Thoracic aorta (tissue), 2 donors: ENCODE results near the gene NFIX. TPM values are rescaled to one million over a fixed set of nuclear protein-coding genes. Genes with fewer than 3 reads are reported as not detected.

ENCODE experiments used
- ATAC-seq: fragments of 150-250 bp; one replicate; pipeline ENCODE4 v1.8.0; 2017; ENCODE audit warnings: low read depth; ENCODE audit not compliant: insufficient number of reproducible peaks, low FRiP score
- DNase-seq: peaks from one replicate; pipeline ENCODE4 v3.0.0-alpha.2; 2020; ENCODE audit warnings: low spot score
- H3K27ac ChIP-seq, 2 donors: fragments of 200-600 bp; sonication (generic); 1 replicate in 1 of 2; 2 replicates in 1 of 2; pipeline ENCODE4 v1.5.1; 2016; ENCODE audit warnings: mild to moderate bottlenecking in 2 of 2, moderate library complexity in 2 of 2
- H3K27me3 ChIP-seq: fragments of 200-600 bp; sonication (generic); replicated peaks from 2 replicates; pipeline ENCODE4 v1.6.0; 2016; ENCODE audit warnings: mild to moderate bottlenecking; ENCODE audit not compliant: insufficient read depth
- H3K36me3 ChIP-seq: fragments of 200-600 bp; sonication (generic); one replicate; pipeline ENCODE4 v1.5.1; 2016
- H3K4me1 ChIP-seq, 2 donors: fragments of 200-600 bp; sonication (generic); 1 replicate in 1 of 2; 2 replicates in 1 of 2; pipeline versions ENCODE4 v1.5.1 to v1.6.0; 2016; ENCODE audit warnings: low read depth in 2 of 2, mild to moderate bottlenecking in 1 of 2; ENCODE audit not compliant: control insufficient read depth in 1 of 2
- H3K4me3 ChIP-seq: fragments of 200-600 bp; sonication (generic); 2 replicates; pipeline ENCODE4 v1.5.1; 2016; ENCODE audit warnings: mild to moderate bottlenecking
- H3K9me3 ChIP-seq: fragments of 200-600 bp; sonication (generic); 2 replicates; pipeline ENCODE4 v1.5.1; 2016
- total RNA-seq, 2 donors: library from RNA; depleted of rRNA; stranded (reverse); fragments of >200 nt; gene quantifications; one replicate each; pipeline versions ENCODE4 v1.1.0 to v1.2.3, GENCODE V29; 2016
- TF ChIP-seq, protein P1 (sequence below): fragments of 200-600 bp; sonication (generic); IDR thresholded peaks from one replicate; pipeline ENCODE4 v1.5.1; 2019; ENCODE audit warnings: antibody characterized with exemption

NFIX gene
- total RNA-seq, 2 donors from 2014 or later = 126 to 145 TPM

- ATAC-seq (no peak), DNase-seq (no peak)
- Histone ChIP-seq H3K27me3 (no peaks in the 10 kb centered on the region), H3K4me1 (peaks cover 81 to 100% of the 10 kb centered on the region in 2 donors), H3K4me3 (no peak overlapping the region), H3K27ac (peak overlapping the region; percentile 98 to 99), H3K9me3 (no peaks in the 10 kb centered on the region), H3K36me3 (no peaks in the 10 kb centered on the region)
- TF ChIP-seq, protein P1, sequence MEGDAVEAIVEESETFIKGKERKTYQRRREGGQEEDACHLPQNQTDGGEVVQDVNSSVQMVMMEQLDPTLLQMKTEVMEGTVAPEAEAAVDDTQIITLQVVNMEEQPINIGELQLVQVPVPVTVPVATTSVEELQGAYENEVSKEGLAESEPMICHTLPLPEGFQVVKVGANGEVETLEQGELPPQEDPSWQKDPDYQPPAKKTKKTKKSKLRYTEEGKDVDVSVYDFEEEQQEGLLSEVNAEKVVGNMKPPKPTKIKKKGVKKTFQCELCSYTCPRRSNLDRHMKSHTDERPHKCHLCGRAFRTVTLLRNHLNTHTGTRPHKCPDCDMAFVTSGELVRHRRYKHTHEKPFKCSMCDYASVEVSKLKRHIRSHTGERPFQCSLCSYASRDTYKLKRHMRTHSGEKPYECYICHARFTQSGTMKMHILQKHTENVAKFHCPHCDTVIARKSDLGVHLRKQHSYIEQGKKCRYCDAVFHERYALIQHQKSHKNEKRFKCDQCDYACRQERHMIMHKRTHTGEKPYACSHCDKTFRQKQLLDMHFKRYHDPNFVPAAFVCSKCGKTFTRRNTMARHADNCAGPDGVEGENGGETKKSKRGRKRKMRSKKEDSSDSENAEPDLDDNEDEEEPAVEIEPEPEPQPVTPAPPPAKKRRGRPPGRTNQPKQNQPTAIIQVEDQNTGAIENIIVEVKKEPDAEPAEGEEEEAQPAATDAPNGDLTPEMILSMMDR = peak; percentile 63
These were observed 38.7 kb downstream of the NFIX start for GRCh38 chr19:13033819-13034611.

DNA sequence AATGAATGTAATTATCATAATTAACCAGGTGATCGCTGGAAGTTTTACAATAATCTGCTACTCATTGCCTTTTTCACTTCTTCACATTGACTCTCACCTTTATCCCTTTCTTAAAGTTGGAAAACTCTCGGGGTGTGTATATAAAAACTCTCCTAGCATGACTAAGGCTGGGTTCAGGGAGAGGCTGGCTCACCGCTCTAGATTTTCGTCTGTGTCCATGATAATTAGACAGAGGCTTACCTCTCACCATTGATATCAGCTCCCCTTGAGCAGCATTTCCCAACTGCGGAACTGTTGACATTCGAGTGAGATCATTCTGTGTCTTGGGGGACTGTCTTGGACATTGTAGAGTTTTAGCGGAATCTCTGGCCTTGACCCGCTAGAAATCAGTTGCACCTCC is 39.4 kb downstream of the NFIX start:
- peak overlapping the region; percentile 98 to 99 for H3K27ac ChIP-seq
- ATAC-seq (no peak), DNase-seq (no peak)
- no peaks in the 10 kb centered on the region for H3K27me3 ChIP-seq
- no peak overlapping the region for H3K4me3 ChIP-seq
- peaks cover 81 to 100% of the 10 kb centered on the region in 2 donors for H3K4me1 ChIP-seq
- H3K36me3 ChIP-seq = no peaks in the 10 kb centered on the region
- H3K9me3 ChIP-seq = no peaks in the 10 kb centered on the region
- TF ChIP-seq, protein P1 = no peak

- ATAC-seq (no peak), DNase-seq (no peak)
- Histone ChIP-seq H3K4me1 (peaks cover 81 to 100% of the 10 kb centered on the region in 2 donors), H3K4me3 (peak overlapping the region; percentile 12), H3K9me3 (no peaks in the 10 kb centered on the region), H3K27ac (peak overlapping the region; percentile 98 to 99), H3K36me3 (no peaks in the 10 kb centered on the region), H3K27me3 (no peaks in the 10 kb centered on the region)
- TF ChIP-seq, protein P1 = no peak
These were observed 40.6 kb downstream of the NFIX start for GRCh38 chr19:13035820-13036365.

DNA sequence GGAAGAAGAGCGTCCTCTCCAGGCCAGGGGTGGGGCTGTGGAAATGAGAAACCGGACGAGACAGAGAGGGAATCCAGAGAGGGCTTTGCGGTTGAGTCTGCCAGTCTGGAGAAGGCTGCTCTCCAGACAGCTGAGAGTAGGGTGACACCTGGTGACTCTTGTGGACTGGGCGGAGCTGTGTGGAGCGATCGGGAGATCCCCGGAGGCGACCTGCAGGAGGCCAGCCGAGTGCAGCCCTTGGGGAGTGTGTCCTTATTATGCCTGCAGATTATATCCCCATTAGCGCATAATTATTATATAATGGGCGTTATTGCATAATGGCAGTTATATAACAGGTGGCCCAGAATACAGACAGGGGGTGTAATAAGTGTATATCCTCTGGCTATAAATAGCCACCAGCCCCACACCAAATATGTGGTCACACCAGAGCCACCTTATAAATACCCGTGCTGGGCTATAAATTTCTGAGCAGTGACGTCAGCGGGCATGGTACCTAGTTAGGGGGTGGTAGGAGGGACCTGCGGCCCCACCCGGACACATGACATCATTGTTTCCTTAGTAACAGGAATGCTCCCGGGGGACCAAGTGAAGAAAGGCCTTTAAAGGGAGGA is 41.2 kb downstream of the NFIX start:
- peaks cover 79 to 100% of the 10 kb centered on the region in 2 donors for H3K4me1 ChIP-seq
- no peaks in the 10 kb centered on the region for H3K36me3 ChIP-seq
- DNase-seq = no peak
- no peaks in the 10 kb centered on the region for H3K27me3 ChIP-seq
- H3K27ac ChIP-seq = peak overlapping the region; percentile 98 to 99
- peak; percentile 40 for ATAC-seq
- H3K9me3 ChIP-seq = no peaks in the 10 kb centered on the region
- TF ChIP-seq, protein P1 = no peak
- H3K4me3 ChIP-seq = peak overlapping the region; percentile 12

DNA sequence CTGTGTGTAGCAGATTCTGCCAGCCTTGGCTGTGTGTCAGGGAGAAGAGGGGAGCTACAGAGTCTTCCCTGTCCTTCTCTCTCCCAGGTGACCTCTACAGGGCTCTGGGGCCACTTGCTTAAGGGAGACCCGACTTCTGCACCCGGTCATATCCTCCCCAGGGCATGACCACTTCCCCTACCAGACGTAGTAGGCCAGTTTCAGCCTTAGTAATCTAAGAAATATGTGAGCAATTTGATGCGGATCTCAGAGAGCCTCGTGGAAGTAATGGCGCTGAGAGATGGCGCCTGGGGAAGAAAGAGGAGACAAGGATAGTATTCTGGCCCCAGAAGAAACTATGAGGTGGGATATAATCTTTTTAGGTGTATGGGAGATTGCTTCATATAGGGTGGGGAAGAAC is 41.9 kb downstream of the NFIX start:
- TF ChIP-seq, protein P1 = no peak
- ATAC-seq (peak; percentile 39), DNase-seq (no peak)
- Histone ChIP-seq H3K9me3 (no peaks in the 10 kb centered on the region), H3K4me1 (peaks cover 75 to 100% of the 10 kb centered on the region in 2 donors), H3K4me3 (no peak overlapping the region), H3K36me3 (no peaks in the 10 kb centered on the region), H3K27ac (peak overlapping the region; percentile 98 to 99), H3K27me3 (no peaks in the 10 kb centered on the region)
